Measurements from ENCODE around the gene ZNF263. TPM values are rescaled to one million over a fixed set of nuclear protein-coding genes. Genes with fewer than 3 reads are reported as not detected.

ZNF263 gene
- polyA plus RNA-seq, 5 donors, result 42.2 to 54.7 (median 48.7) TPM

GRCh38 chr16:3311496-3311895, 28.2 kb downstream of the ZNF263 start:
- no peak for DNase-seq

- no peak for DNase-seq
These were observed 34.2 kb downstream of the ZNF263 start for GRCh38 chr16:3317315-3317999.

GRCh38 chr16:3321816-3322215, 38.5 kb downstream of the ZNF263 start:
- DNase-seq, result no peak

- DNase-seq, result no peak
These were observed 44.2 kb downstream of the ZNF263 start for GRCh38 chr16:3327514-3327913.

GRCh38 chr16:3328104-3328503, 44.8 kb downstream of the ZNF263 start:
- no peak for DNase-seq

- no peak for DNase-seq
These were observed 45.4 kb downstream of the ZNF263 start for GRCh38 chr16:3328643-3329042.

Other genes starting within 250 kb of the ZNF263 start
- gene BICDL2, start 246.5 kb upstream of the ZNF263 start, polyA plus RNA-seq (ENCODE audit: insufficient read depth in 1 of 5, insufficient read length in 5 of 5, low replicate concordance in 1 of 5), result 1 to 10 TPM; 2.2 to 5.1 (median 2.6) TPM
- gene MMP25, start 236.9 kb upstream of the ZNF263 start, polyA plus RNA-seq (ENCODE audit: insufficient read depth in 1 of 5, insufficient read length in 5 of 5, low replicate concordance in 1 of 5), result 1 to 10 TPM; 1.4 to 3.4 (median 2.1) TPM
- 100 to 1,000 TPM in 1 of 5 donors, 10 to 100 TPM in 4; 39.7 to 103 (median 61.6) TPM for gene IL32, start 217.9 kb upstream of the ZNF263 start, polyA plus RNA-seq (ENCODE audit: insufficient read depth in 1 of 5, insufficient read length in 5 of 5, low replicate concordance in 1 of 5)
- gene ZSCAN10, start 184.2 kb upstream of the ZNF263 start, polyA plus RNA-seq (ENCODE audit: insufficient read depth in 1 of 5, insufficient read length in 5 of 5, low replicate concordance in 1 of 5), result under 1 TPM in 2 of 5 donors, not detected in 3; 0.09 to 0.12 TPM
- 10 to 100 TPM; 12.6 to 20.4 (median 14.8) TPM for gene ZNF205, start 170.9 kb upstream of the ZNF263 start, polyA plus RNA-seq (ENCODE audit: insufficient read depth in 1 of 5, insufficient read length in 5 of 5, low replicate concordance in 1 of 5)
- gene ZNF213, start 148.5 kb upstream of the ZNF263 start, polyA plus RNA-seq (ENCODE audit: insufficient read depth in 1 of 5, insufficient read length in 5 of 5, low replicate concordance in 1 of 5), result 10 to 100 TPM; 10.5 to 18.5 (median 14.7) TPM
- gene OR1F1, start 95.3 kb upstream of the ZNF263 start, polyA plus RNA-seq (ENCODE audit: insufficient read depth in 1 of 5, insufficient read length in 5 of 5, low replicate concordance in 1 of 5), result not detected
- gene ZNF200, start 48.3 kb upstream of the ZNF263 start, polyA plus RNA-seq (ENCODE audit: insufficient read depth in 1 of 5, insufficient read length in 5 of 5, low replicate concordance in 1 of 5), result 10 to 100 TPM; 11.3 to 15.4 (median 13.7) TPM
- gene MEFV, start 26.9 kb upstream of the ZNF263 start, polyA plus RNA-seq (ENCODE audit: insufficient read depth in 1 of 5, insufficient read length in 5 of 5, low replicate concordance in 1 of 5), result under 1 TPM; 0.40 to 0.67 (median 0.47) TPM
- gene TIGD7, start 21.9 kb downstream of the ZNF263 start, polyA plus RNA-seq (ENCODE audit: insufficient read depth in 1 of 5, insufficient read length in 5 of 5, low replicate concordance in 1 of 5), result 10 to 100 TPM; 11.4 to 15.6 (median 12.5) TPM
- gene ZNF75A, start 22.0 kb downstream of the ZNF263 start, polyA plus RNA-seq (ENCODE audit: insufficient read depth in 1 of 5, insufficient read length in 5 of 5, low replicate concordance in 1 of 5), result 10 to 100 TPM; 41.1 to 64.3 (median 51.0) TPM
- gene OR2C1, start 72.4 kb downstream of the ZNF263 start, polyA plus RNA-seq (ENCODE audit: insufficient read depth in 1 of 5, insufficient read length in 5 of 5, low replicate concordance in 1 of 5), result under 1 TPM; 0.39 to 0.93 (median 0.50) TPM
- 10 to 100 TPM; 18.6 to 22.8 (median 20.5) TPM for gene ZSCAN32, start 117.5 kb downstream of the ZNF263 start, polyA plus RNA-seq (ENCODE audit: insufficient read depth in 1 of 5, insufficient read length in 5 of 5, low replicate concordance in 1 of 5)
- gene ZNF174, start 117.7 kb downstream of the ZNF263 start, polyA plus RNA-seq (ENCODE audit: insufficient read depth in 1 of 5, insufficient read length in 5 of 5, low replicate concordance in 1 of 5), result 10 to 100 TPM; 11.2 to 16.0 (median 12.9) TPM
- gene ZNF597, start 160.0 kb downstream of the ZNF263 start, polyA plus RNA-seq (ENCODE audit: insufficient read depth in 1 of 5, insufficient read length in 5 of 5, low replicate concordance in 1 of 5), result 1 to 10 TPM; 3.3 to 6.0 (median 4.2) TPM
- 10 to 100 TPM; 40.5 to 48.0 (median 46.1) TPM for gene NAA60, start 160.2 kb downstream of the ZNF263 start, polyA plus RNA-seq (ENCODE audit: insufficient read depth in 1 of 5, insufficient read length in 5 of 5, low replicate concordance in 1 of 5)
- under 1 TPM in 1 of 5 donors, not detected in 4; 0.12 TPM for gene C16orf90, start 212.0 kb downstream of the ZNF263 start, polyA plus RNA-seq (ENCODE audit: insufficient read depth in 1 of 5, insufficient read length in 5 of 5, low replicate concordance in 1 of 5)
- gene CLUAP1, start 217.5 kb downstream of the ZNF263 start, polyA plus RNA-seq (ENCODE audit: insufficient read depth in 1 of 5, insufficient read length in 5 of 5, low replicate concordance in 1 of 5), result 10 to 100 TPM; 44.2 to 54.5 (median 47.5) TPM

Measured in right lung (tissue), 5 donors.